ENCODE results near the gene MAP4K4. TPM values are rescaled to one million over a fixed set of nuclear protein-coding genes. Genes with fewer than 3 reads are reported as not detected.

MAP4K4 gene
- total and polyA plus RNA-seq, 2 of the 4 experiments (the other 2 are of a cell fraction) = 89.4 to 124 TPM

DNA sequence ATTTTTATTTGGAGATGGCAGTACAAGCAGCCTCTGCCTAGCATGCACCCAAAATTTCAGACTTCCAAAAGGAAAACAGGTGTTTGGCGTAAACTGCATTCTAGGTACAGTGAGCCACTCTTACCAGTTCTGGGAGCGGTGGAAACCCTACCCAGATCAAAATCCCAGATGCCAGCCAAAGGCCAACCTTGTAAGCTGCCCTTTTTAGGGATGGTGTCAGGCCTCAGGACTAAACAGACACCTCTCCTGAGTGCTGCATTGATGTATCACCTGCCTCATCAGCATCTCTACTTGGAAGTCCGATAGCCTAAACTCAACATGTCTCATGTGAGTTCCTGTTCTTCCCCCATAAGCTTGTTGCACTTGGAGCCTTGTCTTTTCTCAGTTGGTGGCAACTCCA is 104.0 kb downstream of the MAP4K4 start:
- no peak overlapping the region for H4K5ac ChIP-seq (ENCODE audit: low read depth, low read length)
- no peak overlapping the region for H3K4me2 ChIP-seq (ENCODE audit: low read depth, low read length)
- H3K4me1 ChIP-seq (ENCODE audit: control insufficient read depth, insufficient read depth, low read length) = peaks cover 17% of the 10 kb centered on the region
- H4K8ac ChIP-seq (ENCODE audit: low read depth in 2 of 2, low read length in 2 of 2) = no peak overlapping the region
- peaks cover 39 to 81% of the 10 kb centered on the region in 2 experiments for H3K79me1 ChIP-seq (ENCODE audit: low read depth in 1 of 2, low read length in 2 of 2)
- ChIA-PET POLR2A (ENCODE audit: unreplicated experiment) (no interaction called here), CTCF (no interaction called here)
- no peaks in the 10 kb centered on the region for H3K27me3 ChIP-seq (ENCODE audit: control insufficient read depth, insufficient read depth, low read length)
- no TSS peak for BruUV-seq (replicated peaks)
- TF ChIP-seq, protein P1, sequence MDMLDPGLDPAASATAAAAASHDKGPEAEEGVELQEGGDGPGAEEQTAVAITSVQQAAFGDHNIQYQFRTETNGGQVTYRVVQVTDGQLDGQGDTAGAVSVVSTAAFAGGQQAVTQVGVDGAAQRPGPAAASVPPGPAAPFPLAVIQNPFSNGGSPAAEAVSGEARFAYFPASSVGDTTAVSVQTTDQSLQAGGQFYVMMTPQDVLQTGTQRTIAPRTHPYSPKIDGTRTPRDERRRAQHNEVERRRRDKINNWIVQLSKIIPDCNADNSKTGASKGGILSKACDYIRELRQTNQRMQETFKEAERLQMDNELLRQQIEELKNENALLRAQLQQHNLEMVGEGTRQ (IDR thresholded peaks at IDR 0.05; ENCODE audit: low read depth, low read length) = no peak
- no peak for TF ChIP-seq NFE2L2 (IDR thresholded peaks at IDR 0.05; ENCODE audit: low read depth, low read length)
- TF ChIP-seq, protein P2, sequence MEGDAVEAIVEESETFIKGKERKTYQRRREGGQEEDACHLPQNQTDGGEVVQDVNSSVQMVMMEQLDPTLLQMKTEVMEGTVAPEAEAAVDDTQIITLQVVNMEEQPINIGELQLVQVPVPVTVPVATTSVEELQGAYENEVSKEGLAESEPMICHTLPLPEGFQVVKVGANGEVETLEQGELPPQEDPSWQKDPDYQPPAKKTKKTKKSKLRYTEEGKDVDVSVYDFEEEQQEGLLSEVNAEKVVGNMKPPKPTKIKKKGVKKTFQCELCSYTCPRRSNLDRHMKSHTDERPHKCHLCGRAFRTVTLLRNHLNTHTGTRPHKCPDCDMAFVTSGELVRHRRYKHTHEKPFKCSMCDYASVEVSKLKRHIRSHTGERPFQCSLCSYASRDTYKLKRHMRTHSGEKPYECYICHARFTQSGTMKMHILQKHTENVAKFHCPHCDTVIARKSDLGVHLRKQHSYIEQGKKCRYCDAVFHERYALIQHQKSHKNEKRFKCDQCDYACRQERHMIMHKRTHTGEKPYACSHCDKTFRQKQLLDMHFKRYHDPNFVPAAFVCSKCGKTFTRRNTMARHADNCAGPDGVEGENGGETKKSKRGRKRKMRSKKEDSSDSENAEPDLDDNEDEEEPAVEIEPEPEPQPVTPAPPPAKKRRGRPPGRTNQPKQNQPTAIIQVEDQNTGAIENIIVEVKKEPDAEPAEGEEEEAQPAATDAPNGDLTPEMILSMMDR (conservative IDR thresholded peaks at IDR 0.05; ENCODE audit: low read depth, low read length) = no peak
- TF ChIP-seq RFX5 (IDR thresholded peaks at IDR 0.05; ENCODE audit: low read depth, low read length) = no peak
- TF ChIP-seq BHLHE40 (IDR thresholded peaks at IDR 0.05; ENCODE audit: low read depth, low read length) = no peak
- TF ChIP-seq RAD21 (IDR thresholded peaks at IDR 0.05; ENCODE audit: low read length) = no peak
- TF ChIP-seq RCOR1 (IDR thresholded peaks at IDR 0.05; ENCODE audit: insufficient replicate concordance, low read length) = no peak
- TF ChIP-seq POLR2A (IDR thresholded peaks at IDR 0.05; ENCODE audit: low read depth, low read length) = no peak
- TF ChIP-seq MAZ (IDR thresholded peaks at IDR 0.05; ENCODE audit: borderline replicate concordance, low read depth, low read length) = no peak
- TF ChIP-seq MXI1 (IDR thresholded peaks at IDR 0.05; ENCODE audit: borderline replicate concordance, low read depth, low read length) = no peak
- TF ChIP-seq, protein P3, sequence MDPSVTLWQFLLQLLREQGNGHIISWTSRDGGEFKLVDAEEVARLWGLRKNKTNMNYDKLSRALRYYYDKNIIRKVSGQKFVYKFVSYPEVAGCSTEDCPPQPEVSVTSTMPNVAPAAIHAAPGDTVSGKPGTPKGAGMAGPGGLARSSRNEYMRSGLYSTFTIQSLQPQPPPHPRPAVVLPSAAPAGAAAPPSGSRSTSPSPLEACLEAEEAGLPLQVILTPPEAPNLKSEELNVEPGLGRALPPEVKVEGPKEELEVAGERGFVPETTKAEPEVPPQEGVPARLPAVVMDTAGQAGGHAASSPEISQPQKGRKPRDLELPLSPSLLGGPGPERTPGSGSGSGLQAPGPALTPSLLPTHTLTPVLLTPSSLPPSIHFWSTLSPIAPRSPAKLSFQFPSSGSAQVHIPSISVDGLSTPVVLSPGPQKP (IDR thresholded peaks at IDR 0.05; ENCODE audit: borderline replicate concordance, low read depth, low read length) = no peak
- no peak overlapping the region for H2BK120ac ChIP-seq (ENCODE audit: low read depth, low read length)
- H2BK5ac ChIP-seq (ENCODE audit: low read depth, low read length, poor library complexity, severe bottlenecking) = no peak overlapping the region
- H3K23ac ChIP-seq (ENCODE audit: low read depth, low read length) = no peak overlapping the region
- H3K9me1 ChIP-seq (ENCODE audit: insufficient read depth, low read length) = peaks cover 37% of the 10 kb centered on the region
- intact Hi-C loops (cut with micrococcal nuclease) = no loop called here
- H3K4ac ChIP-seq (ENCODE audit: low read depth, low read length) = no peak overlapping the region
- no peaks in the 10 kb centered on the region; the same call in 1 of the 2 replicates for H3K36me3 ChIP-seq (ENCODE audit: control insufficient read depth, insufficient read depth, low read length)
- no peak overlapping the region for H2BK20ac ChIP-seq (ENCODE audit: low read depth, low read length)
- H3K14ac ChIP-seq (replicated peaks; ENCODE audit: low read depth, low read length) = no peak overlapping the region
- H3K18ac ChIP-seq (ENCODE audit: low read depth, low read length) = no peak overlapping the region
- H3K27ac ChIP-seq (ENCODE audit: insufficient read depth, low read length) = no peak overlapping the region
- H3K9ac ChIP-seq (ENCODE audit: low read depth, low read length) = no peak overlapping the region
- H3K56ac ChIP-seq (ENCODE audit: extremely low read depth, insufficient read depth, low read length) = no peak overlapping the region
- in situ Hi-C loops (cut with MboI; ENCODE audit: low sequenced_read_pairs) = no loop called here
- H4K20me1 ChIP-seq (ENCODE audit: insufficient read depth, low read length) = peaks cover 80% of the 10 kb centered on the region
- ATAC-seq (ENCODE audit: low read depth) (no peak), DNase-seq (no peak)
- dilution Hi-C loops (cut with HindIII; ENCODE audit: low sequenced_read_pairs, unreplicated experiment) = no loop called here
- WGBS, 2 experiments (ENCODE audit: extremely low coverage in 2 of 2, insufficient read length in 1 of 2) = no CpG with 5 or more reads among the region's 3 CpGs
- no peak overlapping the region for H3K4me3 ChIP-seq (ENCODE audit: insufficient read depth, low read depth, low read length)
- no peak overlapping the region for H2AK5ac ChIP-seq (ENCODE audit: low read depth, low read length)
- no peak overlapping the region for H2BK15ac ChIP-seq (ENCODE audit: low read depth, low read length)
- no peak overlapping the region for H4K91ac ChIP-seq (ENCODE audit: insufficient read depth, low read depth, low read length)
- H2AK9ac ChIP-seq (replicated peaks; ENCODE audit: low read depth, low read length, poor library complexity) = no peak overlapping the region
- no peaks in the 10 kb centered on the region for H3K9me3 ChIP-seq (ENCODE audit: control insufficient read depth, insufficient read depth, low read length)
- H2AFZ ChIP-seq (replicated peaks; ENCODE audit: low read length, poor library complexity) = no peak overlapping the region
